K562 (cell line): ENCODE results near the gene RHOV. TPM values are rescaled to one million over a fixed set of nuclear protein-coding genes. Genes with fewer than 3 reads are reported as not detected.
A peak's percentile ranks its signal among the peaks of the same experiment; 100 is the strongest.

Experiments
- COPS2 ChIP-seq: fragments of 450-650 bp; conservative IDR thresholded peaks from 2 replicates; pipeline ENCODE4 v1.6.1; 2016; ENCODE audit warnings: mild to moderate bottlenecking, moderate library complexity
- DNMT1 ChIP-seq: fragments of 450-650 bp; IDR thresholded peaks from 2 replicates; pipeline ENCODE4 v1.6.1; 2016; ENCODE audit warnings: antibody characterized with exemption, mild to moderate bottlenecking
- ESRRA ChIP-seq: fragments of 450-650 bp; IDR thresholded peaks from 2 replicates; pipeline ENCODE4 v1.6.1; 2014; ENCODE audit warnings: low read depth, mild to moderate bottlenecking, moderate library complexity, borderline replicate concordance
- FOSL1 ChIP-seq: fragments of 200-800 bp; sonication (Bioruptor generic); conservative IDR thresholded peaks from 2 replicates; pipeline ENCODE4 v1.6.1; 2016; ENCODE audit warnings: missing genetic modification characterization, missing compliant biosample characterization
- GTF2F1 ChIP-seq: IDR thresholded peaks from 2 replicates; pipeline ENCODE4 v1.6.1; 2011; ENCODE audit warnings: low read depth, low read length, improper control_type of control experiment
- KAT2B ChIP-seq: IDR thresholded peaks from one replicate; pipeline ENCODE4 v1.6.1; 2012; ENCODE audit warnings: low read depth, mild to moderate bottlenecking, control low read depth, inconsistent platforms, low read length, moderate library complexity
- KAT7 ChIP-seq: sonication (generic); formaldehyde crosslinking; IDR thresholded peaks from 2 replicates; pipeline ENCODE4 v1.8.0; 2022; ENCODE audit warnings: missing genetic modification reagents, mild to moderate bottlenecking, borderline replicate concordance
- KLF1 ChIP-seq: fragments of 450-650 bp; IDR thresholded peaks from 2 replicates; pipeline ENCODE4 v1.6.1; 2016; ENCODE audit warnings: missing genetic modification characterization, missing compliant biosample characterization
- MTA1 ChIP-seq: fragments of 450-650 bp; IDR thresholded peaks from 2 replicates; pipeline ENCODE4 v1.6.1; 2017; ENCODE audit warnings: borderline replicate concordance
- PHF20 ChIP-seq: fragments of 450-650 bp; IDR thresholded peaks from 2 replicates; pipeline ENCODE4 v1.6.1; 2018; ENCODE audit not compliant: partially characterized antibody
- PHF8 ChIP-seq: fragments of 200-600 bp; sonication (generic); IDR thresholded peaks from 2 replicates; pipeline ENCODE4 v1.6.1; 2012; ENCODE audit warnings: mixed run types, mild to moderate bottlenecking, inconsistent platforms, low read length, moderate library complexity, borderline replicate concordance
- POLR2A ChIP-seq: fragments of 450-650 bp; conservative IDR thresholded peaks from 2 replicates; pipeline ENCODE4 v1.6.1; 2016
- PYGO2 ChIP-seq: fragments of 450-650 bp; IDR thresholded peaks from 2 replicates; pipeline ENCODE4 v1.6.1; 2016; ENCODE audit warnings: mild to moderate bottlenecking, missing genetic modification characterization, moderate library complexity, missing compliant biosample characterization
- YY1 ChIP-seq, 3 experiments: IDR thresholded peaks; 2 replicates each; pipeline ENCODE4 v1.6.1; 2011; ENCODE audit warnings: low read length in 2 of 3, mild to moderate bottlenecking in 2 of 3, moderate library complexity in 2 of 3, borderline replicate concordance in 1 of 3, control low read depth in 1 of 3, low read depth in 1 of 3; ENCODE audit not compliant: insufficient read depth in 3 of 3, insufficient replicate concordance in 2 of 3, control insufficient read depth in 1 of 3, insufficient read length in 1 of 3; ENCODE audit errors: extremely low read depth in 1 of 3
- ZNF75A ChIP-seq: fragments of 450-650 bp; formaldehyde crosslinking; IDR thresholded peaks from 2 replicates; pipeline ENCODE4 v1.4.0; 2020; ENCODE audit warnings: mild to moderate bottlenecking
- polyA plus RNA-seq, 8 experiments: library from polyadenylated mRNA; depleted of rRNA in 4 of 8; stranded (reverse) in 5 of 8; unstranded in 3 of 8; fragments of >200 nt; fragmentation: Nextera tagmentation in 2 of 8; fragmentation: Illumina TruSeq in 1 of 8; extraction: Ambion mirVana in 2 of 8; extraction: Trizol in 1 of 8; gene quantifications; 2 replicates each; pipeline versions ENCODE4 v1.2.1 to v1.2.3, GENCODE V29; 2011 to 2014; ENCODE audit warnings: inconsistent platforms in 1 of 8, missing spikeins in 1 of 8
- total RNA-seq, 7 experiments: library from RNA; depleted of rRNA in 6 of 7; stranded (reverse); fragments of >200 nt in 6 of 7; fragmentation: Illumina TruSeq in 2 of 7; extraction: Trizol in 2 of 7; gene quantifications; 2 replicates each; pipeline versions ENCODE4 v1.2.1 to v1.2.3, GENCODE V29; 2011 to 2021; ENCODE audit warnings: low replicate concordance in 1 of 7
- TF ChIP-seq, protein P1 (sequence below), 2 experiments: fragments of 450-650 bp; conservative IDR thresholded peaks; 2 replicates each; pipeline ENCODE4 v1.6.1; 2017; ENCODE audit warnings: mild to moderate bottlenecking in 2 of 2, moderate library complexity in 2 of 2
- TF ChIP-seq, protein P2 (sequence below): fragments of 250-450 bp; sonication (Bioruptor Pico); IDR thresholded peaks from 2 replicates; pipeline ENCODE4 v1.9.0; 2021; ENCODE audit warnings: mild to moderate bottlenecking
- TF ChIP-seq, protein P3 (sequence below): fragments of 250-450 bp; sonication (Bioruptor Pico); IDR thresholded peaks from 2 replicates; pipeline ENCODE4 v1.8.0; 2022; ENCODE audit warnings: moderate library complexity, mild to moderate bottlenecking, inconsistent platforms
- TF ChIP-seq, protein P4 (sequence below): fragments of 250-450 bp; sonication (Bioruptor Pico); IDR thresholded peaks from 2 replicates; pipeline ENCODE4 v1.8.0; 2021; ENCODE audit warnings: moderate library complexity, mild to moderate bottlenecking, inconsistent platforms
- TF ChIP-seq, protein P5 (sequence below): IDR thresholded peaks from 3 replicates; pipeline ENCODE4 v1.6.1; 2011; ENCODE audit warnings: borderline replicate concordance, mild to moderate bottlenecking; ENCODE audit not compliant: insufficient read length, insufficient read depth
- TF ChIP-seq, protein P6 (sequence below): fragments of 250-450 bp; sonication (Bioruptor Pico); IDR thresholded peaks from 2 replicates; pipeline ENCODE4 v1.6.1; 2021; ENCODE audit warnings: mild to moderate bottlenecking

RHOV gene
- total and polyA plus RNA-seq, 9 of the 15 experiments (the other 6 are each of a cell fraction or from before 2014, with no cell fraction given), result 0.08 to 2.0 (median 1.1) TPM

DNA sequence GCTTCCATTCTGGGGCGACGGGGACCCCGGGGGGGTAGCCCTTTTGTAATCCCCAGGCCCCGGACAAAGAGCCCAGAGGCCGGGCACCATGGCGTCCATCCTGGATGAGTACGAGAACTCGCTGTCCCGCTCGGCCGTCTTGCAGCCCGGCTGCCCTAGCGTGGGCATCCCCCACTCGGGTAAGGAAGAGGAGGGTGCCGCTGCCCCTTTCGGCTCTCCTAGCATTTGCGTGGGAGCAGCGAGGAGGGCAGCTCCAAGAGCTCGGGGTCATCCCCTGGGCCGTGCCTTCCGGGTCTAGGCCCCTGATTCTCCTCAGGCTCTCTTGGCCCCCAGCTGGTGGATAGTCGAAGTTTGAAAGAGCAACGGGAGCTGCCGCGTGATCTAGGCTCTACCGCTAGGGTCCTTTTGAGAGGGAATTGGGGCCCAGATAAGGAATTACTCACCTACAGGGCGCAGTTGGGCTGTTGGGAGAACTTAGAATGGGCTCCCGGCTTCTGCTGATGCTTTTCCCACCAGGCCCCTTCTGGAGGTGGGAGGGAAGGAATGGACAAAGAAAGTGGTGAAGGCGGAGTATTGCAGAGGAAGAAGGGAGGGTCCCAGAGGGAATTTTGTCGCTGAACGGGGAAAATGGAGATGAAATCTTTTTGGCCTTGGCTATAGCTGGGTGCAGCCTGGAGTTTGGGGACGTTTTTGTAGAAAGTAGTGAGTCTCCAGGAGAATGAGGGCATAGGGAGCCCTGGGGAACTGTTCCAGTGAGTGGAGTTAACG is 20.8 kb upstream of the RHOV start (continued):
- TF ChIP-seq, protein P1, sequence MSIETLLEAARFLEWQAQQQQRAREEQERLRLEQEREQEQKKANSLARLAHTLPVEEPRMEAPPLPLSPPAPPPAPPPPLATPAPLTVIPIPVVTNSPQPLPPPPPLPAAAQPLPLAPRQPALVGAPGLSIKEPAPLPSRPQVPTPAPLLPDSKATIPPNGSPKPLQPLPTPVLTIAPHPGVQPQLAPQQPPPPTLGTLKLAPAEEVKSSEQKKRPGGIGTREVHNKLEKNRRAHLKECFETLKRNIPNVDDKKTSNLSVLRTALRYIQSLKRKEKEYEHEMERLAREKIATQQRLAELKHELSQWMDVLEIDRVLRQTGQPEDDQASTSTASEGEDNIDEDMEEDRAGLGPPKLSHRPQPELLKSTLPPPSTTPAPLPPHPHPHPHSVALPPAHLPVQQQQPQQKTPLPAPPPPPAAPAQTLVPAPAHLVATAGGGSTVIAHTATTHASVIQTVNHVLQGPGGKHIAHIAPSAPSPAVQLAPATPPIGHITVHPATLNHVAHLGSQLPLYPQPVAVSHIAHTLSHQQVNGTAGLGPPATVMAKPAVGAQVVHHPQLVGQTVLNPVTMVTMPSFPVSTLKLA (conservative IDR thresholded peaks at IDR 0.05), result no peak; a peak in 1 of 4 replicates
- TF ChIP-seq KLF1 (tag) (no peak), FOSL1 (tag) (peak; percentile 84), POLR2A (no peak), KAT2B (peak; percentile 41), ZNF75A (peak; percentile 94), KAT7 (CRISPR knock-in tag) (no peak), PHF20 (peak; percentile 51), GTF2F1 (no peak), MTA1 (no peak), PHF8 (peak; percentile 42; the same call in 1 of the 2 replicates), PYGO2 (no peak), COPS2 (no peak), DNMT1 (no peak), YY1 (IDR thresholded peaks at IDR 0.05; ENCODE audit: borderline replicate concordance in 1 of 3, control insufficient read depth in 1 of 3, extremely low read depth in 1 of 3, insufficient read depth in 3 of 3, insufficient read length in 1 of 3, insufficient replicate concordance in 2 of 3, low read depth in 1 of 3, low read length in 2 of 3) (peak in 1 of 3 experiments; percentile 42), ESRRA (no peak)
- TF ChIP-seq, protein P2, sequence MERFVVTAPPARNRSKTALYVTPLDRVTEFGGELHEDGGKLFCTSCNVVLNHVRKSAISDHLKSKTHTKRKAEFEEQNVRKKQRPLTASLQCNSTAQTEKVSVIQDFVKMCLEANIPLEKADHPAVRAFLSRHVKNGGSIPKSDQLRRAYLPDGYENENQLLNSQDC (CRISPR knock-in tag), result no peak
- TF ChIP-seq, protein P3, sequence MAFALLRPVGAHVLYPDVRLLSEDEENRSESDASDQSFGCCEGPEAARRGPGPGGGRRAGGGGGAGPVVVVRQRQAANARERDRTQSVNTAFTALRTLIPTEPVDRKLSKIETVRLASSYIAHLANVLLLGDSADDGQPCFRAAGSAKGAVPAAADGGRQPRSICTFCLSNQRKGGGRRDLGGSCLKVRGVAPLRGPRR, result no peak
- TF ChIP-seq, protein P4, sequence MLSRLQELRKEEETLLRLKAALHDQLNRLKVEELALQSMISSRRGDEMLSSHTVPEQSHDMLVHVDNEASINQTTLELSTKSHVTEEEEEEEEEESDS (CRISPR knock-in tag), result no peak
- TF ChIP-seq, protein P5, sequence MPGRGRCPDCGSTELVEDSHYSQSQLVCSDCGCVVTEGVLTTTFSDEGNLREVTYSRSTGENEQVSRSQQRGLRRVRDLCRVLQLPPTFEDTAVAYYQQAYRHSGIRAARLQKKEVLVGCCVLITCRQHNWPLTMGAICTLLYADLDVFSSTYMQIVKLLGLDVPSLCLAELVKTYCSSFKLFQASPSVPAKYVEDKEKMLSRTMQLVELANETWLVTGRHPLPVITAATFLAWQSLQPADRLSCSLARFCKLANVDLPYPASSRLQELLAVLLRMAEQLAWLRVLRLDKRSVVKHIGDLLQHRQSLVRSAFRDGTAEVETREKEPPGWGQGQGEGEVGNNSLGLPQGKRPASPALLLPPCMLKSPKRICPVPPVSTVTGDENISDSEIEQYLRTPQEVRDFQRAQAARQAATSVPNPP, result no peak
- TF ChIP-seq, protein P6, sequence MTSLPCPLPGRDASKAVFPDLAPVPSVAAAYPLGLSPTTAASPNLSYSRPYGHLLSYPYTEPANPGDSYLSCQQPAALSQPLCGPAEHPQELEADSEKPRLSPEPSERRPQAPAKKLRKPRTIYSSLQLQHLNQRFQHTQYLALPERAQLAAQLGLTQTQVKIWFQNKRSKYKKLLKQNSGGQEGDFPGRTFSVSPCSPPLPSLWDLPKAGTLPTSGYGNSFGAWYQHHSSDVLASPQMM (CRISPR knock-in tag), result no peak
